SU-DHL-6 (cell line): ENCODE data around the gene SMIM30.

Experiments used
- EZH2phosphoT487 ChIP-seq: fragments of 200-600 bp; sonication (generic), shearing (Covaris generic); conservative IDR thresholded peaks from 2 replicates; pipeline ENCODE4 v1.6.1; 2018; ENCODE audit warnings: mild to moderate bottlenecking, antibody characterized with exemption, low read length, moderate library complexity, mixed read lengths
- TF ChIP-seq, protein P1 (sequence below): fragments of 200-600 bp; sonication (generic); IDR thresholded peaks from one replicate; pipeline ENCODE4 v1.5.1; 2017; ENCODE audit warnings: antibody characterized with exemption, mild to moderate bottlenecking, low read length, moderate library complexity; ENCODE audit not compliant: insufficient read depth, poor library complexity, severe bottlenecking

DNA sequence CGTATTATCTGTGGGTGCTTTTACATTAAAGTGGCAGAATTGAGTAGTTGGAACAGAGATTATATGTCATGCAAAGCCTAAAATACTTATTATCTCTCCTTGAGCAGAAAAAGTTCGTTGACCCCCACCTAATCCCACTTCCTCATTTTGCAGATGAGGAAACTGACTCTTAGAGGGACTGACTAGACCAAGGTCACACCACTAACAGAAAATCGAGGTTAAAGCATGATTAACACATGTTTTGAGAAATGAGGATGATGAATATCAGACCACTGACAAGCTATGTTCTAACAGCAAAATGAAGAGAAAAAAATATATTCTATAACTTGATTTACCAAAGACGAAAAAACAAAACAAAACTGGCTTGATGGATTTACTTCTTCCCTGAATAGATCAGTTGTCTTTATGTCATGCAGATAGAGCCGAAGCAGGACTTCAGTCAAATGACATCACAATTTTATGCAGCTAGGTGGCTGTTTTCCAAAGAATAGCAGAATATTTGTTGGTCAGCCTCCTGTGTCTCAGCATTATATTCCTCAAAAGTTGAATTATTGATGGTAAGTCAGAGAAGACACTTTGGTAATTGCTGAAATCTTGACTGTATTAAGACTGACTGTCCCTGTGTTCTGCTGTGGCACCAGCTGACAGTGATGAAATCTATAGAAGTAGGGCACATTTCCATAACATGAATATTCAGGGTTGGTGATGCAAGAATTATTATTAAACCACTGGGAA is 24.2 kb upstream of the SMIM30 start:
- TF ChIP-seq, protein P1, sequence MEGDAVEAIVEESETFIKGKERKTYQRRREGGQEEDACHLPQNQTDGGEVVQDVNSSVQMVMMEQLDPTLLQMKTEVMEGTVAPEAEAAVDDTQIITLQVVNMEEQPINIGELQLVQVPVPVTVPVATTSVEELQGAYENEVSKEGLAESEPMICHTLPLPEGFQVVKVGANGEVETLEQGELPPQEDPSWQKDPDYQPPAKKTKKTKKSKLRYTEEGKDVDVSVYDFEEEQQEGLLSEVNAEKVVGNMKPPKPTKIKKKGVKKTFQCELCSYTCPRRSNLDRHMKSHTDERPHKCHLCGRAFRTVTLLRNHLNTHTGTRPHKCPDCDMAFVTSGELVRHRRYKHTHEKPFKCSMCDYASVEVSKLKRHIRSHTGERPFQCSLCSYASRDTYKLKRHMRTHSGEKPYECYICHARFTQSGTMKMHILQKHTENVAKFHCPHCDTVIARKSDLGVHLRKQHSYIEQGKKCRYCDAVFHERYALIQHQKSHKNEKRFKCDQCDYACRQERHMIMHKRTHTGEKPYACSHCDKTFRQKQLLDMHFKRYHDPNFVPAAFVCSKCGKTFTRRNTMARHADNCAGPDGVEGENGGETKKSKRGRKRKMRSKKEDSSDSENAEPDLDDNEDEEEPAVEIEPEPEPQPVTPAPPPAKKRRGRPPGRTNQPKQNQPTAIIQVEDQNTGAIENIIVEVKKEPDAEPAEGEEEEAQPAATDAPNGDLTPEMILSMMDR: no peak
- TF ChIP-seq EZH2phosphoT487: no peak
